Measurements from ENCODE around the gene SUMO1.

Gene SUMO1

GRCh38 chr2:202196727-202197126 lies 41.7 kb downstream of the SUMO1 start:
- no peak for DNase-seq

GRCh38 chr2:202194418-202194817 lies 44.0 kb downstream of the SUMO1 start:
- no peak for DNase-seq

GRCh38 chr2:202193881-202194353 lies 44.5 kb downstream of the SUMO1 start:
- DNase-seq = no peak

GRCh38 chr2:202193305-202193704 lies 45.1 kb downstream of the SUMO1 start:
- no peak for DNase-seq

- DNase-seq = no peak
Measured at GRCh38 chr2:202187570-202187969, 50.8 kb downstream of the SUMO1 start.

GRCh38 chr2:202186641-202187202 lies 51.7 kb downstream of the SUMO1 start:
- DNase-seq = no peak

GRCh38 chr2:202185156-202185555 lies 53.2 kb downstream of the SUMO1 start:
- no peak for DNase-seq

GRCh38 chr2:202184557-202184956 lies 53.8 kb downstream of the SUMO1 start:
- DNase-seq = no peak

- DNase-seq = peak; percentile 2 to 58 (median 25)
Measured at GRCh38 chr2:202178346-202178958, 59.9 kb downstream of the SUMO1 start.

GRCh38 chr2:202172439-202173211 lies 65.8 kb downstream of the SUMO1 start:
- no peak for DNase-seq

- DNase-seq = no peak
Measured at GRCh38 chr2:202171241-202171825, 67.1 kb downstream of the SUMO1 start.

- no peak for DNase-seq
Measured at GRCh38 chr2:202169832-202170424, 68.5 kb downstream of the SUMO1 start.

GRCh38 chr2:202169131-202169530 lies 69.3 kb downstream of the SUMO1 start:
- DNase-seq = no peak

- no peak for DNase-seq
Measured at GRCh38 chr2:202165945-202166344, 72.5 kb downstream of the SUMO1 start.

- no peak for DNase-seq
Measured at GRCh38 chr2:202165208-202165607, 73.2 kb downstream of the SUMO1 start.

GRCh38 chr2:202164411-202164810 lies 74.0 kb downstream of the SUMO1 start:
- DNase-seq = no peak

- DNase-seq = no peak
Measured at GRCh38 chr2:202161151-202161835, 77.1 kb downstream of the SUMO1 start.

GRCh38 chr2:202158796-202159195 lies 79.6 kb downstream of the SUMO1 start:
- DNase-seq = no peak

GRCh38 chr2:202157211-202157990 lies 81.0 kb downstream of the SUMO1 start:
- no peak for DNase-seq
